ENCODE measurements around the gene AP3S1.
"Not testable (repeated sequence)": the region's sequence is repeated elsewhere in the genome, so short reads cannot be mapped to it uniquely, and the experiment has no call there.

AP3S1 gene

DNA sequence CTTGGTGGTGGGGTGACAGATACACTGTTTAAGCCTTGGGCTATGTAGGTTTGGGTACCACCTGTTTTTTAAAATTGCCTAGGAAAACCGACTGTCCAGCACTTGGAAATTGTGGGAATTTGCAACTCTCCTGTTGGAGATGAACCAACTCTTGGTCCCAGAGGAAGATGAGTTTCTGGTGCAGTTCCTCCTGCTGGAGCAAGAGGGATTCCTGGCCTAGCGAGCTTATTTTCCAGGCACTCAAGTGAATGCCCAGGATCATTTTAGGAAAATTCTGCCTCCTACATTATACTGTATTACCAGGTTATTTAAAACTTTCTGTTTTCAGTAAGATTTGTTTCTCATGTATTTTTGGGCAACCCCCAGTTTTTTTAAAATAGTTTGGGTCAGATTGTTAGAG lies 33.7 kb downstream of the AP3S1 start:
- no peak for DNase-seq

DNA sequence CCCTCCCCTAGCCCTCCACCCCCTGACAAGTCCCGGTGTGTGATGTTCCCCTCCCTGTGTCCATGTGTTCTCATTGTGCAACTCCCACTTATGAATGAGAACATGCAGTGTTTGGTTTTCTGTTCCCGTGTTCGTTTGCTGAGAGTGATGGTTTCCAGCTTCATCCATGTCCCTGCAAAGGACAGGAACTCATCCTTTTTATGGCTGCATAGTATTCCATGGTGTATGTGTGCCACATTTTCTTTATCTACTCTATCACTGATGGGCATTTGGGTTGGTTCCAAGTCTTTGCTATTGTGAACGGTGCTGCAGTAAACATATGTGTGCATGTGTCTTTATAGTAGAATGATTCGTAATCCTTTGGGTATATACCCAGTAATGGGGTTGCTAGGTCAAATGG lies 35.6 kb downstream of the AP3S1 start:
- not testable (repeated sequence) for DNase-seq

DNA sequence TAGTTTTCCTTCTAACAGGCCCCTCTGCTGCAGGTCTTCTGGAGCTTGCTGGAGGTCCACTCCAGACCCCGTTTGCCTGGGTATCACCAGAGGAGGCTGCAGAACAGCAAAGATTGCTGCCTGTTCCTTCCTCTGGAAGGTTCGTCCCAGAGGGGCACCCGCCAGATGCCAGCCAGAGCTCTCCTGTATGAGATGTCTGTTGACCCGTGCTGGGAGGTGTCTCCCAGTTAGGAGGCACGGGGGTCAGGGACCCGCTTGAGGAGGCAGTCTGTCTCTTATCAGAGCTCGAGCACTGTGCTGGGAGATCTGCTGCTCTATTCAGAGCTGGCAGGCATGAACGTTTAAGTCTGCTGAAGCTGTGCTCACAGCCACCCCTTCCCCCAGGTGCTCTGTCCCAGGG lies 40.7 kb downstream of the AP3S1 start:
- not testable (repeated sequence) for DNase-seq

DNA sequence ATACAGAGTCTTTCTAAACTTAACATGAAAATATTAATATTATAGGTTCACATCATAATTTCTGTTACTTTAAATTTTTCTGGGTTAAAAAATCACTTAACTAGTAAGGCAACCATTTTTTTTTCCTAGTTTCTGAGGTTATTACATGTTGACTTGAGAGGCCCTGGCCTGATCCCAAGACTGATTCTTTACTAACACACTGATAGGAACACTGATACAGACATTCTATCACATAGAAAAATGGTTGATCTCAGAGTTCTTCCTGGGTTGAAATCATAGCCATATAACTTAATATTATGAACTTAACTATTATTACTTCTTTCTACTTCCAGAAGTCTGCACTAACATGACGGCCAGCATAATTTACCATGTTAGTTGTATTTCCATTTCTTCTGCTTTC lies 43.0 kb downstream of the AP3S1 start:
- DNase-seq = no peak

GRCh38 chr5:115885208-115885607 lies 43.5 kb downstream of the AP3S1 start:
- not testable (repeated sequence) for DNase-seq

DNA sequence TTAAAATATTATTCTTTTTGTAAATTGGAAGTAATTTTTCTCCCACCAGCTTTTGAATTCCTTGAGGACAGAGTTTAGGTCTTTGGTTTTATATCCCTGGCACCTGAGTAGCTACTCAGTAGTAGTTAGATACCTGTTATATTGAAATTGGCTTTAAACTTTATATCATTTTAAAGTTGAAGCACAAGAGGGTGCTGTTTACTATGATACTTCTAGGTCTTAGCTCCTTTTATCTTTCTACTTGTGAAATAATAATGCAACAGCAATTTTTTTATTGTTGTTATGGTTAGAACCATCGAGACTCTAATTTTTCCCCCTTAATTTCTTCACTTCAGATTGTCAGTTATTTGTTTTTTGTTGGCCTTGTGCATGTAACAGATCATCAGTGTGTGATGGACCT lies 46.3 kb downstream of the AP3S1 start:
- DNase-seq = no peak

GRCh38 chr5:115892021-115892420 lies 50.3 kb downstream of the AP3S1 start:
- no peak for DNase-seq

DNA sequence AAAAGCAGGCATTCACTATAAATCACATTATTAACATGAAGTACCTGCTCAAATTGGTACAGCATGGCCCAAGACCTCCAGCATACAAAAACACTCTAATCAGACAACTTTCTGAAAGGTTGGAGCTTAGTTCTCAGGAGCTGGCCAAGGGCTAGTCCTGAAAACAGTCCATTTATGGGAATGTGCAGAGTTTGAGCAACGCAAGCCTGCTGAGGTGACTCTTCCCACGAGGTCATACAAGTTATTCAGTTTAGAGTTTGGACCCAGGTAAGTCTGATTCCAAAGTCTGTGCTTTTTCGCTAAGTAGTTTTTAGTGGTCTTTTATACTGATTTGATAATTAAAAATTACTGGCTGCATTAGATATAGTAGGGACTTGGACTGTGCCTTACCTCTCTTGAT lies 52.6 kb downstream of the AP3S1 start:
- DNase-seq = no peak

DNA sequence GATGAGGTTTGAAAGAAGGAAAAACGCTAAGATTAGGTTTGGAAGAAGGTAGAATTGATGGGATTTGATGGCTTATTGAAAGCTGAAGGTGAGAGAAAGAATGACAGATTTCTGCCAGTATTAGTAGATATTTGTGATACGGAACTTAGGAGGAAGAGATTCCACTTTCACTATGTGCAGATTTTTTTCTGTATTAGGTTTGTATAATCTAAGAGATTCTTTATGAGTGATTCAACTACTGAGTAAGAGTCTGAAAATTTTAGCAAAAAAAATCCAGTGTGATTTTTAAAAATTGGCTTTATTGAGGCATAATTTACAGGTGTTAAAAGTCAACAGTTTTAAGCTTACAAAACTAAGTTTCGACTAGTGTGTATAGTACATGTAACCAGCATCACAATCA lies 54.1 kb downstream of the AP3S1 start:
- no peak for DNase-seq

DNA sequence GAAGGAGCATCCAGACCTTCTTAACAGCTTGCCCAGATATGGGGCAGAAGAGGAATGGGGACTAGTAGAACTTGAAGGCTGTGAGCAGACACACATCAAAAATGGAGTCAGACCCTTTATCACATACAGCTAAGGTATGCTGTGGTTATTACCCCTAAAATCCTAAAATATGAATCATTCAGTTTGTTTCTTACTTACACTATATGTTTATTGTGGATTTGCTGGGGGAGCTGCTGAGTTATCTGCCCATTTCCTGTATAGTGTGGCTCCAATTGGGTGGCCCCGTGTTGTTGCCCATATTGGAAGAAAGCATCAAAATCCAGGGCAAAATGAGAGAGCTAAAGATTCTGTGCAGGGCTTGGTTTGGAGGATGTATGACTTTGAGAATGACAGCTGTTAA lies 56.9 kb downstream of the AP3S1 start:
- no peak for DNase-seq

DNA sequence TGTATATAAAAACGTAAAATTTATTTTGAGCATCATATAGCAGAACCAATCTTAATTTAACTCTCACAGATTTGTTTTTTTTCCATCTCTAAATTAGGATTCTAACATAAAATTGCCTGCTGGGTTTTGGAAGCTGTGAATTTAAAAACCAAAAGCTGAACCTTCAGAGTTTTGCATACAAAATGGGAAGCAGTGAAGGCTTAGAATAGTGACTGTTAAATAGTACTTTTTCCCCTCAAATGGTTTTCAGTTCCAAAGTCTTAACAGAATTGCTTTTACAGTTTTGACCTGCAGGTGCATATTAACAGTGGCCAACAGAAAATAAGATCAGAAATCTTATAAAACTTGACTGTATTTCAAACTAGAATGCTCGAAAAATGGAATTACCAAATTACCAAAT lies 65.4 kb downstream of the AP3S1 start:
- DNase-seq = no peak

DNA sequence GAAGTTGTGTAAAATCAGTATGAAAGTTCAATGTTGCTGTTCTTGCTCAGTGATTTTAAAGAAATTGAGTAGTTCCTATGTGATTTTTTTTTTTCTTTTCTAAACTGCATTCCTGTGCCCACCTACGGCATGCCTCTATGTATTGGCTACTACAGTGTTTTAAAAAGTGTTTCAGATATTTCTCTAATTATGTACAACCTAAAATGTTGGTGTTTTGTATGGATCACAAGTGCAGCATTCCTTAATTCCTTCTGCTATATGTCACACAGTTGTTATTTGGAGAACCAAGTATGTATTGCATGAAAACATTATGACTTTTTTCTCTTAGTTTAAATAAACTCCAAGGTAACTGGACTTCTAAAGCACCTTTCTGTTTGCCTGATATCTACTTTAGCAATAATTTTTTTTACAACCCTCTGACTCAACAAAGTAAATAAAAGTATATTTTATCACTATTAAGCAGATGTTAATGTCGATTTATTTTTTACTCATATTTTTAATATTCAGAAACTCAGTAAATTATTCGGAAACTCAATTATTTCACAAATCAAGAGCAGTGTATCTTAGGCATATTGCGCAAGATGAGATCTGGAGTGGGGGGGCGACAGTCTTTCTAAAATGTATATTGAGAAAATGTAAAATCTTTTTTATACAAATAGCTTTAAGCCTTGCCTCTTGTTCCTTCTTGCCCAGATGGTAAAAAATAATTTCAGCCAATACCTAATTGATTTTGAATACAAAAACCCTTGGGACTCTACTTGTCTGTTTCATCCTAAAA lies 72.1 kb downstream of the AP3S1 start:
- not testable (repeated sequence) for DNase-seq

- no peak for DNase-seq
Measured at GRCh38 chr5:115920171-115920725, 78.5 kb downstream of the AP3S1 start.

DNA sequence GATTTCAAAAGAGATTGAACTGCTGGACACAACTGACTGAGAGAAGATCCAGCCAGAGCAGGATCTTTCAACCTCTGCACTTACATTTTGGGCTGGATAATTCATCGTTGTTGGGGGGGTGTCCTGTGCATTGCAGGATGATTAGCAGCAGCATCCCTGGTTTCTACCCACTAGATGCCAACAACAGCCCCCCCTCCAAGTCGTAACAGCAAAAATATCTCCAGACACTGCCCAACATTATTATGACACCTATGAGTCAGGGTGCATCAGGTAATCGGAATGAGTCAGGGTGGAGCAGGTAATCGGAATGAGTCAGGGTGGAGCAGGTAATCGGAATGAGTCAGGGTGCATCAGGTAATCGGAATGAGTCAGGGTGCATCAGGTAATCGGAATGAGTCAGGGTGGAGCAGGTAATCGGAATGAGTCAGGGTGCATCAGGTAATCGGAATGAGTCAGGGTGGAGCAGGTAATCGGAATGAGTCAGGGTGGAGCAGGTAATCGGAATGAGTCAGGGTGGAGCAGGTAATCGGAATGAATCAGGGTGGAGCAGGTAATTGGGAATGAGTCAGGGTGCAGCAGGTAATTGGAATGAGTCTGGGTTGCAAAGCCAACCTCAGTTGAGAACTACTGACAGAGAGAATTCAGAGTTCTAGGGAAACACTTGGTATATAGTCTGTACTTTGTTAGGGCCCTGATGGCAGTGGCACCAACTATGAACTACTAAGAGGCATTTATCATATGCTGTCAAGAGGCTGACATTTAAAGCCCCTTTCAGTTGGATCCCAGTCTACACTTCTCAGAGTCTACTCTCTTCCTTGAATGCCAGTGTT lies 87.1 kb downstream of the AP3S1 start:
- DNase-seq = not testable (repeated sequence)

GRCh38 chr5:115930171-115930570 lies 88.4 kb downstream of the AP3S1 start:
- not testable (repeated sequence) for DNase-seq

DNA sequence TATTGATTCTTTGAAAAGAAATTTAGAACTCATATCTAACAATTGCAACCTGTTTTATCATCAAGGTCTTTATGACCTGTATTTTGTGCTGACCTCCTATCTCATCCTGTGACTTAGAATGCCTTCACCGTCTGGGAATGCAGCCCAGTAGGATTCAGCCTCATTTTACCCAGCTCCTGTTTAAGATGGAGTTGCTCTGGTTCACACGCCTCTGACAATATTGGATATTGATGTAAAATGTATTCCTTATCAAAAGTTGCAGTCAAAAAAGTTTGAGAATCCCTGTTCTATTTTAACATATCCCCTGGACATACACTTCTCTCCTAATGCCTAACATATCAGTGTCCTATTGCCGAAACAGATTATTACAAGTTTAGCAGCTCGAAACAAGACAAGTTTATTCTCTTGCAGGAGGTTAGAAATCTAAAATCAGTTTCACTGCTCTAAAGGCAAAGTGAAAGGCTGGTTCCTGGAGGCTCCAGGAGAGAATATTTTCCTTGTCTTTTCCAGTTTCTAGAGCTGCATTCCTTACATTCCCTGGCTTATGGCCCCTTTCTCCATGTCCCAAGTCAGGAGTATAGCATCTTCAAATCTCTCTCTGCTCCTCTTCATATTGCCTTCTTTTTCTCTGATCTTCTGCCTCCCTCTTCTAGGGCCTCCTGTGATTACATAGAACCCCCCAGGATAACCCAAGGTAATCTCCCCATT lies 89.0 kb downstream of the AP3S1 start:
- no peak for DNase-seq

GRCh38 chr5:115932991-115933390 lies 91.3 kb downstream of the AP3S1 start:
- no peak for DNase-seq

DNA sequence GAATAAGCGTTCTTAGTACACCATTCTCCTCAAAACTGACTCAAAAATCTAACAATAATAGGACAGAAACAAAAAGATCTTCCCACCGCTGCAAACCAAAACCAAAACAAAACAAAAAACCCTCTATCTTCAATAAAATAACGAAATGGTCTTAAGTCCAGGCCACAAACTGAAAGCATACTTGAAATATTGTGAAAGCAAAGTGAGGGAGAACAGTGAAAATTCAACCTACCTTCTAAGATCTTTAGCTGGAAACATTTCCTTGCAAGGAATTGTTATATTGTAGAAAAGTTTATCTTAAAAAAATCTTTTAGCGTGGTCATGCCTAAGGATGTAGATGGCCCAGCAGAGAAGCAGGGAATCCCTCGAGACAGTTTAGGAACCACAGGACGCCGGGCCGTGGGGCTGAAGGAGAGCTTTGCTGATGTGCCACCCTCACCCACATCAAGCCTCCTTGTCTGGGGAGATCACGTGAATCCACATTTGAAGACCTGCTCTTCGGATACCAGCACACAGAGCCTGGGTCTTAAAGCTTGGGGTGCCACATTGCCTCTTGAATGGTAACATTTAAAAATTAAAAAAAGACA lies 92.7 kb downstream of the AP3S1 start:
- no peak for DNase-seq

DNA sequence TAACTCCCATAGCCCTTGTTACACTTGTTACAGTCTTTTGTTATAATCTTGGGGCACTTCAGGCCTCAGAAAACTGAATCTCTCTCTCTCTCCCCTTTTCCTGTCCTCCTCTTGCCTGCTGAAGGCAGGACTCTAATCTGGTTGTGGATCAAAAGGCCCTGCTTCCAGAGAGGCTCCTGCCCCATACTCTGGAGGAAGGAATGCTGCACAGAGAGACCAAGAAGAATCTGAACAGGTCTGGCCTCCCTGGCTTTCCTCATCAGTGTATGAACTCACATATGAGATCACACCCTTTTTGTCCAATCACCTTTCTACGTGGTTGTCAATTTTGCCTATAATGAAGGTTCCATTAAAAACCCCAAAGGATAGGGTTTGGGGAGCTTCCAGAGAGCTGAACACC lies 94.3 kb downstream of the AP3S1 start:
- no peak for DNase-seq

- DNase-seq = no peak
Measured at GRCh38 chr5:115939059-115939458, 97.3 kb downstream of the AP3S1 start.

GRCh38 chr5:115940080-115940810 lies 98.5 kb downstream of the AP3S1 start:
- DNase-seq = no peak

DNA sequence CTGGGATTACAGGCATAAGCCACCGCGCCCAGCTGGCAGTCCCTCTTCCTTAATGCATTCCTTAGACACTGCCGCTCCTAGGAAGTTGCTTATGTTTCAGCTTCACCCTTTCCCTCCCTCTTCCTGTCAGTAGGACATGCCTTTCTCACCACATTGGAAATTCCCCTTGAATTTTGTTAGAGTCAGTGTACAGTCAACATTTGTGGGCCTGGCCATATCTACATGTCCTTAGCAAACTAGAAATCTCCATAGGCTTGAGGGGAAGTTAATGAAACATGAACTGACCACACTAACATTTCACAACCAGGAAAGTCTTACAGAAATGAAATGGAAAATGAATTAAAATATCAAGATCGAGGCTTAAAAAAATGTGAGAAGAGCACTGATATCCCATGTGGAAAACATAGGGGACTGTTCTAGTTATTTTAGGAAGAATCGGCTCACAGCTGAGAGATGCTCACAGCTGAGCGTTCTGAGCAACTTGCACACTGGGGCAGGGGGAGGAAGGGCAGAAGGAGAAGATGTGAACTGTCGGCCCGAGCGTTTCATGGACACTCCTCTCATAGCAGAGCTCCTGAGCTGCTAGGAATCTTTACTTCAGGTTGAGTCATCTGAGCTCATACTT lies 99.4 kb downstream of the AP3S1 start:
- no peak for DNase-seq

All from bone marrow (tissue), 2 donors.